ENCODE results near the gene TGM3.

TGM3 gene

DNA sequence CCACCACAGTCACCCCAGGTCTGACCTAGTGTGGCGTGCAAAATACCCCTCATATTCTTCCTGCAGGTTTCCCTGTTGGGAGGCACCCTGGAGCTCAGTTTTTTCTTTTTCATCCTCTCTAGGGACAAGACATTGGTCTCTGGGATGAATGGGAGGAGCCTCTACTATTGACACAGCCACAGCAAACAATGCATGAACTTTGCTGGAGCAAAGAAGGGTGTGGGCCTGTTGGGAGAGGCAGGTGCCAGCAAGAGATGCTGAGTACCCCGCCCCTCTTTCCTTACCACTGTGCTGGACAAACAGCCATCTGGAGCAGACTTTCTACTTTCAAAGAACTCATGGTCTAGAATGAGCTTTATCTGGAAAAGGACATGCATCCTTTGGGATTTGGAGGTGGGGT is 10.1 kb downstream of the TGM3 start:
- no peak for DNase-seq (ENCODE audit: low read depth)

DNA sequence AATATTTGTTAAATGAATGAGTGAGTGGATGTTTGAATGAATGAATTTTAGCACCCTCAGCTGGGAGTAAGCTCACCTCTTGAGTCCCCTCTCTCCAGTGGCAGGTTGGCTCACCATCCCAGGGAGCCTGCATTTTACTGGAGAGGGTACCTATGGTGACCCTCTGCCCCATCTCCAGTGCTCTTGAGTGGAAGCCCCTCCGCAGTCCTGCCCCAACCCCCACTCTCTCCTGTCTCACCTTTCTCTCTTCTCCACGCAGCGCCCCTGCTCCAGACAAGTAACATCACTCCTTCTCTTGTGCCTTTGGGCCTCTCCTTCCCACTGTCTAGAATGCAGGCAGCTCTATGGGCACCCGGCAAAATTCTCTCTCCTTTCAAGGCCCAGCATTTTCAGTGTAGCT is 11.3 kb downstream of the TGM3 start:
- no peak for DNase-seq (ENCODE audit: low read depth)

GRCh38 chr20:2311329-2311728 is 15.5 kb downstream of the TGM3 start:
- DNase-seq (ENCODE audit: low read depth): no peak

DNA sequence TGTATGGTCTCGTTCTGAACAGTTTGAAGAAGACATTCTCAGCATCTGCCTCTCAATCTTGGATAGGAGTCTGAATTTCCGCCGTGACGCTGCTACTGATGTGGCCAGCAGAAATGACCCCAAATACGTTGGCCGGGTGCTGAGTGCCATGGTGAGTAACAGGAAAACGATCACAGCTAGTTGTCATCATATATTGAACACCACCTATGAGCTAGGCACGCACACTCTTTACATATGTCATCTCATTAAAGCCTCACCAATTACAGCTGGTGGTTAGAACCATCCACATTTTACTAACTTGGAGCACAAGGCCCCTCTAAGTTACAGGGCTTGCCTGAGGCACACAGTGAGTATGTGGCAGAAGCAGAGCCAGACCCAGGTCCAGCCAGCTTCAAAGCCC is 17.1 kb downstream of the TGM3 start:
- no peak for DNase-seq (ENCODE audit: low read depth)

GRCh38 chr20:2313316-2313715 is 17.5 kb downstream of the TGM3 start:
- DNase-seq (ENCODE audit: low read depth): no peak

DNA sequence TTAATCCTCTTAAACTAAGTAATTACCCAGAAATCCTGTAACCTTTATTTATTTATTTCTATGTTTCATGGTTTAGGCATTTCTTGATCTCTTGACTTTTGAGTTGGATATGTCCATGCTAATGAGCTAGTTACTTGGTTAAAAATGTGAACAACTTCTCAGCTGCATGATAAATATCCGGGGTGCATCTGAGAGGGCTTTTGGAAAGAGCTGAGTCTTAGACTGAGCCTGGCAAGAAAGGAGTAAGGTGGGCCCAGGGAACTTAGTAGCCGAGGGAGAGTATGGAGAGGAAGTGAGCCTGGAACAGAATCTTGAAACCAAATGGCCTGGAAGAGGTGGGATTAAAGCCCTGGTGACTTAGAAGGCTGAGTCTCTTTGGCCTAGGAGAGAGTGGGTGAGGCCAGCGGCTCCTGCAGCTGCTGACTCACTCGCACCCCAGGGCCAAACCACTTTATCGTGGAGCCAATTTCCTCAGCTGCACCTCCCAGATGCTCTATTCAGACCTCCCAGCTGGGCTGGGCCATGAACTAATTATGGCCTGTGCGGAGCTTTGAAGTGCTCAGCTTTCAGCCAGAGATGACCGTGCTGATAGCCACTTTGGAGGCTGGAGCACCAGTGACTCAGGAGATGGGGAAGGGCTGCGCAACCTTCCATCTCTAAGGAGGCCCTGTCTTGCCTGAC is 19.1 kb downstream of the TGM3 start:
- DNase-seq (ENCODE audit: low read depth): no peak

DNA sequence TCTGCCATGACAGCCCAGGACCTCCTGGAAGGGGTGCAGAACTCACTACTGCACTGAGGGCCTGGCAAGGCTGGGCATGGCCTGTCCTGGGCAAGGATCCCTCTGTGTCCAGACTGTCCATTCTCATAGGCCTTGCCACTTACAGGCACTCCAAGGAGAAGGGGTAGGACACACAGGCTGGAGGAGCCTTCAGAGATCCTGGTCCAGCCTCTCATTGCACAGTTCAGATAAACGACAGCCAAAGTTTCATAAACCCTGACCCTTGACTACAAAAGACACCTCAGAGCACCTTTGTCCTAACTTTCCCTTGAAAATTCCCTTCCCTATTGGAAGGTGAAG is 19.6 kb downstream of the TGM3 start:
- DNase-seq (ENCODE audit: low read depth): no peak

GRCh38 chr20:2316847-2317495 is 21.2 kb downstream of the TGM3 start:
- no peak for DNase-seq (ENCODE audit: low read depth)

GRCh38 chr20:2320813-2321658 is 25.2 kb downstream of the TGM3 start:
- DNase-seq (ENCODE audit: low read depth): no peak

GRCh38 chr20:2323051-2323450 is 27.2 kb downstream of the TGM3 start:
- no peak for DNase-seq (ENCODE audit: low read depth)

- DNase-seq (ENCODE audit: low read depth): no peak
Observed at GRCh38 chr20:2326046-2326445, 30.2 kb downstream of the TGM3 start.

- DNase-seq (ENCODE audit: low read depth): no peak
Observed at GRCh38 chr20:2327620-2328555, 32.1 kb downstream of the TGM3 start.

DNA sequence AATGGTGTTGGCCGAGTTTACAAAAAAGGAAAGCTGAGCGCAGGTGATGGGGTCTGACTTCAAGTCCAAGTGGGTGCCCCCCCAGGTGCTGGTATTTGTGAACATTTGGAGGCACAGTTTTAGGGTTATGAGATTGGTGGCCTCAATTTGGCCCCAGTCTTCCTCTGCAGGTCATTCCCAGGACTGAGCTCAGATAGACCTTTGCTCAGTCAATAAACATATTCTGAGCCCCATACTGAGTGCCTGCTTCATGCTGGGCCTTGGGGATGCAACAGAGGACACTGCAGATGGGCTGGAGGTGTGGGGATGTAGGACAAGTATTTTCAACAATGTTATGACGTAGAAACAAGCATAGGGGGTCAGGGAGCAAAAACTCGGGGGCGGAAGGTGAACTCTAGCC is 33.5 kb downstream of the TGM3 start:
- no peak for DNase-seq (ENCODE audit: low read depth)

- DNase-seq (ENCODE audit: low read depth): no peak
Observed at GRCh38 chr20:2330090-2330695, 34.4 kb downstream of the TGM3 start.

DNA sequence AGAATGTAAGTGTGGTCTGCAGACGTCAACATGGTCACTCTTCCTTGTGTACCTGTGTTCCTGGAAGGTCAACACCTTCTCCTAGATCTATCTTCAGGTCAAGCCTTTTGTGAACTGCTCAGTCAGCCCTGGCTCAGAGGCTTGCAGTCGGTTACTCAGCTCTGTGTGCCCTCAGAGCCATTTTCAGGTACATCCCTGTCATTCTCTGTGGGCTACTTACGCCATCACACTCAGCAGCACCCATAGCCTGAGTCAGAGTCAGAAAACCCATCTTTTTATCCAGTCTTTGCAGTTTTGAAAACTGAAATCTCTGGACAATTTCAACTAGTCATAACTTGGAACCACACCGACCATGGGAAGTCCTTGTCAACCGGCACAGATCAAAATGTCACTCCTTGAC is 35.3 kb downstream of the TGM3 start:
- DNase-seq (ENCODE audit: low read depth): no peak

GRCh38 chr20:2331901-2332565 is 36.2 kb downstream of the TGM3 start:
- DNase-seq (ENCODE audit: low read depth): no peak

DNA sequence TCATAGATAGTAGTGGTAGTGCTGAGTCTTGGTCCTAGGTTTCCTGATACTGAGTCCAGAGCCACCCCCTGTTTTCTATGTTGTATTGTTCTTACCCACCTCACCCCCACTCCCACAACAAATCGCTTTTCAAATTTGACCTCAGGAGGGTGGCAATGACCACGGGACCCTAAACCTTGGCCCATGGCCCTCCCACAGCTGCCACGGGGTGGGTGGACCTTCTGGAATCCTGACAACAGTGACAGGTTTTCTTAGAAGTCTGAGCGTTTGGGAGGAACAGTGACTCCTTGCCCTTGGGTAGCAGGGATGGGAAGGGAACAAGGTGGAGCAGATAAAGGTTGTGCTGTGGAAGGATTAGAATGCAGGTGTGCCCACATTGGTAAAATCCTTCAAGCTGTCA is 36.9 kb downstream of the TGM3 start:
- no peak for DNase-seq (ENCODE audit: low read depth)

- no peak for DNase-seq (ENCODE audit: low read depth)
Observed at GRCh38 chr20:2333821-2334220, 38.0 kb downstream of the TGM3 start.

GRCh38 chr20:2335096-2335870 is 39.5 kb downstream of the TGM3 start:
- DNase-seq (ENCODE audit: low read depth): no peak

DNA sequence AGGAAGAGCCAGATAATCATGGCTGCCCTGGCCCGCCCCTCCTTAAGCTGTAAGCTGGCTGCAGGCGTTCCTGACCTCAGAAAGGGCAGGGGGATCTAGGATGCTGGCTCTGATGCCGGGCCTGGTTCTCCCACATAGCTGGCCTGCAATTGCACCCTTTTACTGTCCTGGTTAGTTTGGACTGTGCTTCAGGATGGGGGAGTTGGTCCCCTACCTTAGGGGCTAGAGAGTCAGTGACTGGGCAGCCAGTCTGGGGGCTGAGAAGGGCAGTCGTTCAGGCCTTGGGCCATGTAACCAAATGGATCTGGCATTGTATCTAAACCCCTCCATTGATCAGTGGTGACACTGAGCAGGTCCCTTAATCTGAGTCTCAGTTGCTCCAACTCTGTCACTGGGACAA is 40.7 kb downstream of the TGM3 start:
- no peak for DNase-seq (ENCODE audit: low read depth)
